HG03103 (cell line): ENCODE measurements around the gene FCN2.

Experiments used
- ATAC-seq: cut with Tn5 transposase; IDR thresholded peaks from one replicate; pipeline ENCODE4 v1.9.1; 2021; ENCODE audit warnings: low read depth; ENCODE audit not compliant: unreplicated experiment

The FCN2 gene

DNA sequence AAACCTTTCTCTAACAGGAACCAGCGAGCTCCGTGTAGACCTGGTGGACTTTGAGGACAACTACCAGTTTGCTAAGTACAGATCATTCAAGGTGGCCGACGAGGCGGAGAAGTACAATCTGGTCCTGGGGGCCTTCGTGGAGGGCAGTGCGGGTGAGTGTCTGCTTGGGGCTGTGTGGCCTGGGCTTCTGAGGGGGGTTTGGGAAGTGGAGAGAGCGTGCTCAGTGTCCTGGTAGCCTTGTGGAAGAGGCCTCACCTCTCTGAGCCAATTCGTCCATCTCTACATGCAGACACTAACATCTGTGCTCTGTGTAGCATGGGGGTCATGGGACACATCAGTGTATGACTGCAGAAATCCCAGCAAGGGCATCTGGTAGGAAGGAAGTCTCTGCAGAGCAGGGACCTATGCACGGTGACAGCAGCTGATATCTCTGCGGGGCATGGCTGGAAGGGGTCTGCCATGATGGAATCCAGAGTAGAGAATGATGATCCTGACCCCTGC, 5.9 kb downstream of the FCN2 start:
- no peak for ATAC-seq

DNA sequence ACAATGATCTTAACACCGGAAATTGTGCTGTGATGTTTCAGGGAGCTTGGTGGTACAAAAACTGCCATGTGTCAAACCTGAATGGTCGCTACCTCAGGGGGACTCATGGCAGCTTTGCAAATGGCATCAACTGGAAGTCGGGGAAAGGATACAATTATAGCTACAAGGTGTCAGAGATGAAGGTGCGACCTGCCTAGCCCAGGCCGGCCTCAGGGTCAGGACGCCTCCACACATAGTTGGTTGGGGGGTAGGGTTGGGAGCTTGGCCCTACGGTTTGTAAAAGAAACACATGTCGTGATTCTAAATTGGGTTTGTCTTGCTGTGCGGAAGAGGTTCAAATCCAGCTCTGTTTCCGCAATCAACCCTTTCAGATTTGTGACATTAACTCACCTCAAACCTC, 6.6 kb downstream of the FCN2 start:
- ATAC-seq = no peak

DNA sequence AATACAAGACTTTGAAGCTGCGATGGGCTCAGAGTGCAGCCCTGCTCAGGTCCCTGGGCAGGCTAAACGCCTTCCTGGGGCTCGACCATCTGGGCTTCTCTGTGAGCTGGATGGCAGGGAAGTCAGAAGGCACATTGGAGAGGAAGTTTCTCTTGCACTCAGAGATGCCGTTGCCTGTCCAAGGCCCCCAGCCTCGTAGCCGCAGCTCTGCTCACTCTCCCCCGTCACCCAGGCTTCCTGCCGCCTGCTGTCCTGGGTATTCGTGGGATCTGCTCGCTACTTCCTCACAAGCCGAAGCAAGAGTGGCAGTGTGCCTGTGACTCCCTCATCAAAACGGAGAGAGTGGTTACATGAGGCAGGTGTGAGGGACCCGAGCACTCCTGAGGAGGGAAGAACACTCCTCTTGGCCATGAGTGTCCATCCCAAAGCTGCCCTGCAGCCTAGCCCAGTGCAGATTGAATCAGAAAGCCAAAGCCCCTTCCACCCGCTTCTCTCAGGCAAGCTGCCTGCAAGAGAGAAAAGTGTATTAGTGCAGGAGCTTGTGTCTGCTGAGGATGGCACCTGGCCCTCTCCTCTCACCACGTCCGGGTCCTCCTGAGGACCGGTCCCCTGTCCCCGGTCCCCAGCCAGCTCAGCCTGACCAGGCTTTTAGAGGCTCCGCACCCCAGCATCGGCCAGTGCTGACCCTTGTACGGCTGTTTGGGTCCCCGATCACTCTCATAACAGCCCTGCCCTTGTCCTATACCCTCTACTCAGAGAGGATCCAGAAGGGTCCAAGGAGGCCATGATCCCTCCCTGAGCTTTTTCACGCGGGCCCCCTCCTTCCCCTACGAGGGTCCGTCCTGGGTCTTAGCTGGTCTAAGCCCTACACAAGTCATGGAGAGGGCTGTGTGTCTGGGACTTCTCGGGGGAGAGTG, 7.3 kb downstream of the FCN2 start:
- ATAC-seq = no peak

DNA sequence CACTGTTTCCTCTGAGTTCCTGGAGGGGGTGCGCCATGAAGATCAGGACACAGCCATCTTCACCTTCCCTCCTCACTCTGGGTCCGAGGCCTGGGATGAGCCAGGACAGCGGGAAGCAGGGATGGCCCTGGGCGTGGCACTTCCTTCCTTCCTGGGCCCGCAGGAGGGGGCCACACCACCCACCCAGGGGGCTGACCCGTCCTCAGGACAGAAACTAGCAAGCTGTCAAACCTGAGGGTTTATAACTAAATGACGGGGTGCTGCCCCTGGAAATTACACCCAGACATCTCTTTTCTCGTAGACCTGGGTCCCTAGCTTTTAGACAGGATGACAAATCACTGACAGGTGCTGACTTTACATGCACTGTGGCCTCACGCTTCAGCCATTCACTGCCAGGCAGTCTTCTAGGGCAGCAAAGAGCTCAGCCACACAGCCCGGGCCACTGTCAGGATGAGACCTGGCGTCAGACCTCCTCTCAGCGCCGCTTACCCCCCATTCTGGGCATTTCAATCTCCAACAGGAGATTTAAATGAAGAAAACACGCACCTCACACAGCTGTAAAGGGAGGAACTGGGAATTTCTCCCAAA, 8.1 kb downstream of the FCN2 start:
- ATAC-seq = no peak

DNA sequence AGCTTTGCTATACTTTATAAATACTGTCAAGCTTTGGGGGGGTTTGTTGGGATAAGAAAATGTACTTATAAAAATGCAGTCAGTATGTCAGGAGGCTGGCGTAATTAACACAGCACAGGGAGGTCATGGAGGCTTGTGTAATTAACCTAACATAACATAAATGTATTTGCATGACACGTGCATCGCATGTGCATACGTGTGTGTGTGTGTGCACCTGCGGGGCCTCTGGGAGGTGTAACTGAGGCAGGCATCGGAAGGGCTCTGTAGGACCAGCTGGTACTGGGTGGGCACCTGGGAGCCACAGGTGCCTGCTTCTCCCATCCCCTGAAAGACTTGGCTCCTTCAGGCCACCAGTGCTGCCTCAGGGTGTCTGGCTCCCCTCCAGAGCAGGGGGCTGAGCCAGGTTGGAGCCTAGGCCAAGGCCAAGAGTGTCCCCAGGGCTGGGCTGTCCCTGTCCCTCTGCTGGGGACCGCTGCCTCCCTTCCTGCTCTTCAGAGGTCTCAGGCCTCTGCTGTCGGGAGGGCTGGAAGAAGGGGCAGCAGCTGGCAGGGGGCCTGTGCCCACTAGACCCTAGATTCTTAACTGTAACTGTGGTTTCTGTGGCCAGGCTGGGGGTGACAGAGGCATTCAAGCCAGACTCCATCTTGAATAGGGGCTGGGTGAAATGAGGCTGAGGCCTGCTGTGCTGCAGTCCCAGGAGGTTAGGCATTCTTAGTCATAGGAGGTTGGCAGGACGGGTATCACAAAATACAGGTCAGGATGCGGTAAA, 9.0 kb downstream of the FCN2 start:
- ATAC-seq = no peak

DNA sequence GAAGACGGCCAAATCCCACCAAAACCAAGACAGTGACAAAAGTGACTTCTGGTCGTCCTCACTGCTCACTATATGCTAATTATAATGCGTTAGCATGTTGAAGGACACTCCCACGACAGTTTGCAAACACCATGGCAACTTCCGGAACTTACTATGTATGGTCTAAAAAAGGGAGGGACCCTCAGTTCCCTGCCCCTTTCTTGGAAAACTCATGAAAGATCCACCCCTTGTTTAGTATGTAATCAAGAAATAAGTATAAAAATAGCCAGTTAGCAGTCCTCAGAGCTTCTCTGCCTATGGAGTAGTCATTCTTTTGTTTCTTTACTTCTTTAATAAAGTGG, 9.5 kb downstream of the FCN2 start:
- ATAC-seq = no peak

DNA sequence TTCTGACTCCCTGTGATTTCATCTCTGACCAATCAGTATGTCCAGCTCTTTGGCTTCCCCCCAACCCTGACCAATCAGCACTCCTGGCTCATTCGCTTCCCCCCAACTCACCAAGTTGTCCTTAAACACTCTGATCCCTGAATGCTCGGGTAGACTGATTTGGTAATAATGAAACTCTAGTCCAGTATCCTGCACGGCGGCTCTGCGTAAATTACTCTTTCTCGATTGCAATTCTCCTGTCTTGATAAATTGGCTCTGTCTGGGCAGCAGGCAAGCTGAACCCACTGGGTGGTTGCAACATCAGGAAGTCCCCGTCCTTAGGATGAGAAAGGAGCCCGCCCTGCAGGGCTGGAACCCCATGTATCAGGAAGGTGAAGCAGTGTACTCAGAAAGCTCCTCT, 10.4 kb downstream of the FCN2 start:
- no peak for ATAC-seq

DNA sequence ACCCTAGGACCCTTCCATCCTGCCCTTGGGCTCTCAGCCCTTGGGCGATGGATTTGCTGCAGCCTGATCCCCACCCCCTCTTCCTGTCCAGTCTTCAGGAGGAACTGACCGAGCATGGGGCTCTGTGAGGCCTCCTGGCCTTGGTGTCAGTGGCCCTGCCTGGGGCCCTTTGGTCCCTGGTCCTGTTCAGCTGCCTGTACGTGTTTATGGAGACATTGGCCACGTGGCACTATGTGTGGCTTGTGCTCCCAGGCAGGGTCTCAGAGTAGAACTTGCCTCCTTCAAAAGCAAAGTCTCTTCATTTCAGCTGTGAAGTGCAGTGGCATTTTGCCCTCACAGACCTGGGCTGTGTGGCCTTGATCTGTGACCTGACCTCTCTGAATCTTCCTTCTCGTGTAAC, 11.1 kb downstream of the FCN2 start:
- ATAC-seq = no peak

DNA sequence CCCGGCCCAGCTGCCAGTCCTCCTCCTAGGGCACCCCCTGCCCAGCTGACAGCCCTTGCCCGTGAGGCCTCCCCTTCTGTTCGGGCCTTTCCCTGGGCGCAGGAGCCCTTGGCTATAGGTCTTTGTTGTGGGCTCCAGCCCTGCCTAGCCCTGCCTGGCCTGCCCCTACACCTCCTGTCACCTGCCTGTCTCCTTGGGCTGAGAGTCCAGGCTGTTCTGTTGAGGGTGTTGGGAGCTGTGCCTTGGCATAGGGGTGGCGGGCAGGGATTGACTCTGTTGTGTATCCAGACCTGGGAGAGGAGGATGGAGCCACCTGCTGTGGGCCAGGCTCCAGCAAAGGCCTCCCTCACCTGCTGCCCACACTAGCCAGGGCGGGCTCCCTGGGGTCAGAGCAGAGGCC, 11.6 kb downstream of the FCN2 start:
- ATAC-seq = no peak

DNA sequence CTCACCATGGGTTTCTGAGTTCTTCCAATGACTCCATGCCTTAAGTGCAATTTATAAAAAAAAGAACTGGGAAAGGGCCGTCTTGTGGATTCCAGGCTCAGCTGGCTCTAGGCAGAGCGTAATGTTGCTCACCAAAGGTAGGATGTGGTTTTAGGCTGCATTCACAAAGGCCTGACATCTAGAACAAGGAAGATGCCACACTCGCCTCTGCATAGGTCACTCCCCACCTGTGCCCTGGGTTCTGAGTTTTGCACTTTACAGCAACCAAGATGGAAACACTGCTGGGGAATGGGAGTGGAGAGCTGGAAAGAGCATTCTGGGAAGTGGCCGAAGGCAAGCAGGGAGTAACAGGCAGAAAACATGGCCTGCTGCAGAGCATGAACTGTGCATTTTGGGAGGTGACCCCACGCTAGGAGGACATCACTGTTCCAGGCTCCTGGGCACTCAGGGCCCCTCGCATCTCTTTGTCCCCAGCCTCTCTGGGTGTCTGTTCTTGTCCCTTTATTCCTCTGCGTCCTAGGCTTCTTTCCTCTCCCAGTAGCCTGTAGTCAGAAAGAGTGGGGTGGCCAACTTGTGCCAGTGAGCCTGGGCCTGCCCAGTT, 12.3 kb downstream of the FCN2 start:
- no peak for ATAC-seq

DNA sequence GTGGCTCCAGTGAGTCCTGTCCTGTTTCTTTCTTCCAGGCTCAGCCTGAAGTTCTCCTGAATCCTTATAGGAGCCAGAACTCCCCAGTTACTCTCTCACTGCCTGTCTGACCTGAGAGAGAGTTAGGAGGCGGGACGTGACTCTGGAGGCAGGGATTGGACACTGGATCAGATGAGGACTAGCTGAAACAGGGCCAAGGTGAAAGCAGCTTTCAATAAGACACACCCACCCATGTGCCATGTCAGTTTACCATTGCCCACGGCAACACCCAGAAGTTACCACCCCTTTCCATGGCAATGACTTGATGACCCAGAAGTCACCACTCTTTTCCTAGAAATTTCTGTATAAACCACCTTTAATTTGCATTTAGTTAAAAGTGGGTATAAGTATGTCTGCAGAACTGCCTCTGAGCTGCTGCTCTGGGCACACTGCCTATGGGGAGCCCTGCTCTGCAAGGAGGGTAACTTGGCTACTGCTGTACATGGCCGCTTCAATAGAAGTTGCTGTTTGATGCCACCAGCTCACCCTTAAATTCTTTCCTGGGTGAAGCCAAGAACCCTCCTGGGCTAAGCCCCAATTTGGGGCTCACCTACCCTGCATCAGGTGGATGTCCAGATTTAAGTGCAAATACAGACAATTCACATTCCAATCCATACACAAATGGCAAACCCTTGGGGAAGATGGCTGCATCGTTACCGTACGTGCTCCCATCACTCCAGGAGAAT, 13.7 kb downstream of the FCN2 start:
- no peak for ATAC-seq

DNA sequence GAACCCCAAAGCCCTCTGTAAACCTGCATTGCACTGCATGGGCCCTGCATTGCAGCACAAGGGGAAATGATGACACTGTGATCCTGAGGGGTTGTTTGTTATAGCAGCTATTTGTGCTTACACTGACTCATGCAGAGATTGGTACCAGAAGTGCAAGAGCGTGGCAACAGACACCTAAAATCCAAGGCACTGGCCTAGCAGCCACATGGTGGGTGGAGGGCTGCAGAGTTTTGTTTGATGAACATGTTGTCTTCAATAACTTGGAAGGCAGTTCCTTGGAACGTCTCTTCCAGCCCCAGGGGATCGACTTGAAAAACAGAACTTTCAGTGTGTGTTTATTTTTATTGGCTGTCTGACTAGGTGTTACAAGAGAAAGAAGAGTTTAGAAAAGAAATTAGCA, 14.5 kb downstream of the FCN2 start:
- ATAC-seq = no peak

DNA sequence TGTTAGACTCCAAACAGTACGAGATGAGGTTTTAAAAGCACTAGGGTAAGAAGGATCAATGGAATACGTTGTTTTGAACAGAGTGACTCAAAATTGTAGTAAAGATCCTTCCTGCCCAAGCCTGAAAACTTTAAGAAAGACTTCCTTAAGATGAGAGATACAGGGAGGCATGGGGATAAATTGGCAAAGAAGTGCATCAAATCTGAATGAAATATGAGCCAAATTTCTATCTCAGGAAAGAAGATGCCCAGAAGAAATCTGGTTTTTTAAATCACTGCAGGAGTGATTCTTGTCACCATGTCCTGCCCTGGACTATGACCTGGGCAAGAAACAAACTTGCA, 14.9 kb downstream of the FCN2 start:
- ATAC-seq = no peak

DNA sequence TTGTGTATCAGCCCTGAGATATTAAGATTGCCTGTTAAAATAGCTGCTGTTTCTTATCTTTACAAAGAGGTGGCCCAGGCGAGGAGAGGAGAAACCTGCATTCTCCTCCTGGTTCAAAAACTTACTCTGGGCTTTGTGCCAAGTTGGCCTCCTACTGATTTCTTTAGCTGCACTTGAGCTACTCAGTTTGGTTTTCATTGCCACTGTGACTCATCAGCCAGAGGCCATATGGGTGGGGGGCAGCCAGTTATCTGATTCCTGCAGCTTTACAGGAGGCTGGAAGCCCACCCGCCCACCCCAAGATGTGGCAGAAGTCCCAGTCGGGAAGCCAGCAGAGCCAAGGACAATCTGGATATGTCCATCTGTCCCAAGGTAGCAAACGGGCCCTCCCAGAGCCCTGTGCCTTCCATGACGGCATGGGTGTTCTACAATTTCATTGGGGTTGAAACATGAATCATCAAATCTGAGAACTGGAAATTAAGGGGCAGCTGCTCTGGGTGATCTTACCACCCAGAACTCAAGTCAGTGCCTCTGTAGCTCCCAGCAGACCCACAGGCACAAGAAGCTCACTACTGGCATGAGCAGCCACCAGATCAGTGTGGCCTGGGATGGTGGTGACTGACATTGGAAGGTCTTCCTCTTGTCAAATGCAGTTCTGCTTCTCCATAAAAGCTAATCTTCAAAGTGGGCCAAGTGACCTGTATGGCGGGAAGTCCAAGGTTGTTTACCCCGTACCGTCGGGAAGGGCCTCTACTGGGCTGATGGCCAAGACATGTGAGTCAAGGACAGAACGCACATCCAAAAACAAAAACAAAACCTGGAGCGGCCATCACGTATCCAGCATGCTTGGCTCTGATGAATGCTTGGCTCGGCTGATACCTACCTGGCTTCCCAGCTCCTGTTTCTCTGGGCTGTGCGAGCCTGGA, 15.6 kb downstream of the FCN2 start:
- ATAC-seq = no peak

DNA sequence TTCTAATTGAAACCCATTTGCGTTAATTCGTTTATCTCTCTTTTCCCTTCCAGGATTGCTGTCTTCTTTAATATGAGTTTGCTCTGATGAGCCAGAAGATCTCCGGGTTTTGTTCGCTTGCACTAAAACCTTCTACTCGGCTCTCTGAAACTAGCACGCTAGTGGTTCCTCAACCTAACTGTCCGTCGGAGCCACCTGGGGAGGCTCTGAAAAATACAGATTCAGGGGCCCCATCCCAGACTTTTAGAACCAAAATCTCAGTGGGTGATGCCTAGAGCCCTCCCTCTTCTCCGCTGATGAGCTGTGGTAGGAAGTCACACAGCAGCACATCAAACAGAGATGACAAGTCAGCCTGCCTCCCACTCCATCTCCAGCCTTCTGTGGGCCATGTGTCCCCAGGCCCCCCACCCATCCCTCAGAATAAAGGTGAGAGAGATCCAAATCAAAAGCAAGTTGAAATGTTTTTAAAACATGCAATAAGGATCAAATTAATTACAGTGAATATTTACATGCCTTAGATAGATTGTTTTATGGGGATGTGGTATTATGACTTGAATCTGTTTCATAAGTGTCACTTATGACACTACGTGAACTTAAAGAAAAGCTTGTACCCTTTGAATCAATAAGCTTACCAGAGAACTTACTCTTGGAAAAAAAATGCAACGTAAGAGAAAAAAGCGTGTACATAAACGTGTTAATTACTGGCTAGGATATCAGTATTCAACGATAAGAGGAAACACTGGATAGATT, 16.4 kb downstream of the FCN2 start:
- no peak for ATAC-seq

DNA sequence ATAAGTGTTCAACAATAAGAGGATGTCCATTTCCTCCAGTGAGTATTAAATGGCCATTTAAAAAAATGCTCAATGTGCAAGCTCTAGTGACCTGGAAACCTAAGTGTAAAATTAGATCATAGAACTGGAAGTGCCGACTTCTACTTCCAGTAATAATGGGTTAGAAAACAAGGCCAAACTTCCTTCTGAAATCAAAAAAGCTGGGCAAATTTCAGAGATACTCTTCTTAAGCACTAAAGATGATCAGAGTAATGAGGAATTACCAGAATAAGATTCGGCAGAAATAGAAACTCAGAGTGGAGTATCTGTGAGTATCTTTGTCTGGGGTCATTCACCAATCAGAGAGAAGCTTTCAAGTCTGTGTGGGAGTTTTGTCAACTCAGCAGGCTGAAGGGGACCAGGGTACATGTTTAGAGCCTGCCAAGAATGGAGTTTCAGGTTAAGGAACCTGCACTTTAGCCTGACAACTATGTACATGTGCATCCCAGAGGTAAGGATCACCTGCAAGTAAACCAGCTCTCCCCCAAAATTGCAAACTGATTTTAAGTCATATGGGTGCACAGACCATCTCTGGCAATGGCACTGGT, 17.1 kb downstream of the FCN2 start:
- ATAC-seq = no peak

DNA sequence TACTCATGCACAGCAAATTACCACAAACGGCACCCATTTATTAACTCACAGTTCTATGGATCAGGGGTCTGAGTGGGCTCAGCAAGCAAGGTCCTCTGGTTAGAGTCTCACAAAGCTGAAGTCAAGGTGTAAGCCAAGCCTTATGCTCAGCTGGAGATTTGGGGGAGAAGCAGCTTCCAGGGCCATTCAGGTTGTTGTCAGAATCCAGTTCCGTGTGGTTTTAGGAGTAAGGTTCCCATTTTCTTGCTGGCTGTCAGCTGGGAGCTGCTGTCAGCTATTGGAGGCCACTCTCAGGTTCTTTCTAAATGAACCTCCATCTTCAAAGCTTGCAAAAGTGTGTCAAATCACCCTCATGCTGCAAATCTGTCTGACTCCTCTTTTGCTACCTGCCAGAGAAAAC, 17.7 kb downstream of the FCN2 start:
- no peak for ATAC-seq

DNA sequence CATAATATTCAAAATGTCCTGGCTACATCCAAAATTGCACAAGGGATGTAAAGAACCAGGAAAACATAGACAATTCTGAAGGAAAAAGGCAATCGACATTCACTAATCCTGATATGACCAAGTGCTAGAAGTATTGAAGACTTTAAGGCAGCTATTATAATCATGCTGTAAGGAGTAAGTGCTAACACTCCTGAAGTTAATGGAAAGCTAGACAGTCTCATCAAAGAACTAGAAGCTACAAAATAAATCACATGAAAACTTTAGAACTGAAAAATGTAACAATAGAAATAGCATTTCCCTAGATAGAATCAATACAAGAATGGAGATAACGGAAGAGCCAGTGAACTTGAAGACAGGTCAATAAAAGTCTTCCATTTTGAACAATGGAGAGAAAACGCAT, 18.6 kb downstream of the FCN2 start:
- ATAC-seq = no peak
